ENCODE measurements around the gene NOX5. TPM values are rescaled to one million over a fixed set of nuclear protein-coding genes. Genes with fewer than 3 reads are reported as not detected.

Gene NOX5
- total RNA-seq, 4 donors from 2014 or later, result 0.33 to 2.1 (median 0.39) TPM

DNA sequence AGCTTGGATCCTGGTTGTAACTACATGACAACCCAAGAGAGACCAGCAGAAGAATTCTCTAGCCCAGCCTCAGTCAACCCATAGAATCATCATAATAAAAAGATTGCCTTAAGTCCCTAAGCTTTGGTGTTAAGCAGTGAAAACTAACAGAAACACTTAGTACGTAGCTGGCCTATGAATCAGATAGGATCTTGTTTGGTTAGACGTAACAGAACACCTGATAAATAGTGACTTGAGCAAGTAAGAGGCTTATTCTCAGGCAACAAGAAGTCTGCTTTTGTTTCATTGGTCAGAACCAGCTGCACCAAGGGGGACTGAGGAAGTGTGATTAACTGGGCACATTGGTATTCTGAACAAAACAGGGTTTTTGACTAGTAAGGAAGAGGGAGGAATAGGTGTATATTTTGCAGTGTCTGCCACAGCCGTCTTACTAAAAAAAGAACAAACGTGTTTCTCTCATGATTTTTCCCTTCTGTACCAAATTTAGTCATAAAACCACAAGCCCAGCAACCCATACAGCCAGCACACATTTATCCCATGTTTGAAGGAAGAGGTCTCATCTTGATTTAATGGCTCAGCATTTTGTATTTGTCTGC is 92.6 kb downstream of the NOX5 start:
- TF ChIP-seq, protein P1, sequence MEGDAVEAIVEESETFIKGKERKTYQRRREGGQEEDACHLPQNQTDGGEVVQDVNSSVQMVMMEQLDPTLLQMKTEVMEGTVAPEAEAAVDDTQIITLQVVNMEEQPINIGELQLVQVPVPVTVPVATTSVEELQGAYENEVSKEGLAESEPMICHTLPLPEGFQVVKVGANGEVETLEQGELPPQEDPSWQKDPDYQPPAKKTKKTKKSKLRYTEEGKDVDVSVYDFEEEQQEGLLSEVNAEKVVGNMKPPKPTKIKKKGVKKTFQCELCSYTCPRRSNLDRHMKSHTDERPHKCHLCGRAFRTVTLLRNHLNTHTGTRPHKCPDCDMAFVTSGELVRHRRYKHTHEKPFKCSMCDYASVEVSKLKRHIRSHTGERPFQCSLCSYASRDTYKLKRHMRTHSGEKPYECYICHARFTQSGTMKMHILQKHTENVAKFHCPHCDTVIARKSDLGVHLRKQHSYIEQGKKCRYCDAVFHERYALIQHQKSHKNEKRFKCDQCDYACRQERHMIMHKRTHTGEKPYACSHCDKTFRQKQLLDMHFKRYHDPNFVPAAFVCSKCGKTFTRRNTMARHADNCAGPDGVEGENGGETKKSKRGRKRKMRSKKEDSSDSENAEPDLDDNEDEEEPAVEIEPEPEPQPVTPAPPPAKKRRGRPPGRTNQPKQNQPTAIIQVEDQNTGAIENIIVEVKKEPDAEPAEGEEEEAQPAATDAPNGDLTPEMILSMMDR (IDR thresholded peaks at IDR 0.05; ENCODE audit: low read depth), result no peak

Other genes starting within 250 kb of the NOX5 start
- gene ANP32A, start 193.8 kb upstream of the NOX5 start, total RNA-seq, result 10 to 100 TPM; 55.9 to 88.2 (median 66.2) TPM
- gene SPESP1, start 84.2 kb upstream of the NOX5 start, total RNA-seq, result 1 to 10 TPM; 1.1 to 6.0 (median 4.6) TPM
- 10 to 100 TPM; 10.7 to 24.5 (median 16.2) TPM for gene GLCE, start 145.9 kb downstream of the NOX5 start, total RNA-seq

Data from subcutaneous adipose tissue (tissue), 4 donors.